Right atrium auricular region (tissue), 2 donors: ENCODE measurements around the gene RAPGEF1. TPM values are rescaled to one million over a fixed set of nuclear protein-coding genes. Genes with fewer than 3 reads are reported as not detected.

Experiments
- DNase-seq: peaks from one replicate; pipeline ENCODE4 v3.0.0-alpha.2; 2019; ENCODE audit warnings: low spot score
- H3K27ac ChIP-seq, 2 donors: fragments of 200-600 bp; sonication (generic); 1 replicate in 1 of 2; 2 replicates in 1 of 2; pipeline ENCODE4 v1.5.1; 2016 to 2019
- H3K27me3 ChIP-seq, 2 donors: fragments of 200-600 bp; sonication (generic); one replicate each; pipeline versions ENCODE4 v1.5.1 to v1.6.0; 2017 to 2019
- H3K36me3 ChIP-seq: fragments of 200-600 bp; sonication (generic); one replicate; pipeline ENCODE4 v1.5.1; 2016
- H3K4me1 ChIP-seq, 2 donors: fragments of 200-600 bp; sonication (generic); one replicate each; pipeline versions ENCODE4 v1.5.1 to v1.6.0; 2017 to 2019
- H3K4me3 ChIP-seq, 2 donors: fragments of 200-600 bp; sonication (generic); 1 replicate in 1 of 2; 2 replicates in 1 of 2; pipeline ENCODE4 v1.5.1; 2017 to 2019; ENCODE audit warnings: mild to moderate bottlenecking in 1 of 2, moderate library complexity in 1 of 2
- H3K9me3 ChIP-seq, 2 donors: fragments of 200-600 bp; sonication (generic); one replicate each; pipeline ENCODE4 v1.5.1; 2019
- total RNA-seq, 2 donors: library from RNA; depleted of rRNA; stranded (reverse); fragments of >200 nt; gene quantifications; one replicate each; pipeline ENCODE4 v1.1.0, GENCODE V29; 2016
- TF ChIP-seq, protein P1 (sequence below), 2 donors: fragments of 200-600 bp; sonication (generic); IDR thresholded peaks; one replicate each; pipeline ENCODE4 v1.5.1; 2019; ENCODE audit warnings: antibody characterized with exemption in 2 of 2

RAPGEF1 gene
- total RNA-seq, 2 donors from 2014 or later = 59.5 to 65.1 TPM

DNA sequence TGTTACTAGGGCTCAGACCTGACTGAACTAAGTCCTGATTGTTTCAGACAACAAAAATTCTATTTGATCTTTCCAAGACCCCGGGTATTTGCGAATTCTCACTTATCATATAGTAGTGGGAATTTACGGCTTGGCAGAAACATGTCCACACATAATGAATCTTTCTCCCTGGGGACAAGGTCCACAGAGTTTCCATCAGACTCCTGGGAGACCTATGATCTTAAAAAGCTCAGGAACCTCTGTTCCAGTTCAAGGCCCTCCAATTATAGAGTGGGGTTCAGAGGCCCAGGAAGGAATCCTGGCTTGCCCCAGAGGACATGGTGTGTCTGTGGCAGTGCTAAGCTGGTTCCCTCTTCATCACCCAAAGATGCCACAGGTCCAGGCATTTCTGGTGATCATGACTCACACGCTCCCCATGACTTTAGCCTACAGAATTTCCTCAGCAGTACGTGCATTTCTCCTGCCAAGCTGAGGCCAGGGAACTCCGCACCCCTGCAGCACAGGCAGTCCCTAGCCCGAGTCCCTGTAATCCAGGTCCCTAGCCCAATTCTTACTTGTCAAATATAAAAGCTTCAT, 12.6 kb downstream of the RAPGEF1 start:
- Histone ChIP-seq H3K27ac (peak overlapping the region in 1 of 2 donors; percentile 60), H3K4me3 (no peak overlapping the region), H3K36me3 (no peaks in the 10 kb centered on the region), H3K9me3 (no peaks in the 10 kb centered on the region), H3K27me3 (no peaks in the 10 kb centered on the region), H3K4me1 (peaks cover 0 to 88% of the 10 kb centered on the region in 2 donors)
- TF ChIP-seq, protein P1, sequence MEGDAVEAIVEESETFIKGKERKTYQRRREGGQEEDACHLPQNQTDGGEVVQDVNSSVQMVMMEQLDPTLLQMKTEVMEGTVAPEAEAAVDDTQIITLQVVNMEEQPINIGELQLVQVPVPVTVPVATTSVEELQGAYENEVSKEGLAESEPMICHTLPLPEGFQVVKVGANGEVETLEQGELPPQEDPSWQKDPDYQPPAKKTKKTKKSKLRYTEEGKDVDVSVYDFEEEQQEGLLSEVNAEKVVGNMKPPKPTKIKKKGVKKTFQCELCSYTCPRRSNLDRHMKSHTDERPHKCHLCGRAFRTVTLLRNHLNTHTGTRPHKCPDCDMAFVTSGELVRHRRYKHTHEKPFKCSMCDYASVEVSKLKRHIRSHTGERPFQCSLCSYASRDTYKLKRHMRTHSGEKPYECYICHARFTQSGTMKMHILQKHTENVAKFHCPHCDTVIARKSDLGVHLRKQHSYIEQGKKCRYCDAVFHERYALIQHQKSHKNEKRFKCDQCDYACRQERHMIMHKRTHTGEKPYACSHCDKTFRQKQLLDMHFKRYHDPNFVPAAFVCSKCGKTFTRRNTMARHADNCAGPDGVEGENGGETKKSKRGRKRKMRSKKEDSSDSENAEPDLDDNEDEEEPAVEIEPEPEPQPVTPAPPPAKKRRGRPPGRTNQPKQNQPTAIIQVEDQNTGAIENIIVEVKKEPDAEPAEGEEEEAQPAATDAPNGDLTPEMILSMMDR (IDR thresholded peaks at IDR 0.05) = no peak
- no peak for DNase-seq

DNA sequence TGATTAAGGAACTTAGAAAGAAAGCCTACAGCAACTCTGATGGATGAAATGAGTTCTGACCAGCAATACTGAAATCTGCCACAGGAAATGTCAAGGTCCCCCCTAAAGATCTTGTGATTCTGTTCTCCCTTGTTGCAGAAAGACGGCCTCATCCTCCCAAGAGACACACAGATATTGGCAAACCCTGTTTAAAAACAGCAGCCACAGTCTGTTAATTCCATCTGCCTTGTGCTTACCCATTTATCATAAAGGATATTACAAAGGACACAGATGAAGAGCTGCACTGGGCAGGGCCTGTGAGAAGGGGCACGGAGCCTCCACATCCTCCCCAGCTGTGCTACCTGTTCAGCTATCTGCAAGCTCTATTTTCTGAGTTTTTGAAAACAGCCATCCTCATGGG, 15.2 kb downstream of the RAPGEF1 start:
- TF ChIP-seq, protein P1 (IDR thresholded peaks at IDR 0.05) = no peak
- no peaks in the 10 kb centered on the region for H3K9me3 ChIP-seq
- no peak for DNase-seq
- H3K36me3 ChIP-seq = no peaks in the 10 kb centered on the region
- H3K27me3 ChIP-seq = no peaks in the 10 kb centered on the region
- H3K4me3 ChIP-seq = no peak overlapping the region
- H3K27ac ChIP-seq = no peak overlapping the region
- peaks cover 0 to 77% of the 10 kb centered on the region in 2 donors for H3K4me1 ChIP-seq

DNA sequence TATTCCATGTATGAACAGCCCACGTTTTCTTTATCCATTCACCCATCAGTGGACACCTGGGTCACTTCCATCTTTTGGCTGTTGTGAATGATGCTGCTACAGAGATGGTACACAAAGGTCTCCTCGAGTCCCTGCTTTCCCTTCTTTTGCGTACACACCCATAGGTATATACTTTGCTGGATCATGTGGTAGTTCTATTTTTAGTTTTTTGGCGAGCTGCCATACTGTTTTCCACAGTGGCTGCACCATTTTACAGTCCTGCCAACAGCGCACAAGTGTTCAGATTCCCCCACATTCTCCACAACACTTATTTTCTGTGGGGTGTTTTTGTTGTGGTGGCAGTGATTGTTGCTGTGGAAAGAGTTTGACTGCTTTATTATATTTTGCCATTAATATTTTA, 16.2 kb downstream of the RAPGEF1 start:
- H3K4me1 ChIP-seq = peaks cover 0 to 76% of the 10 kb centered on the region in 2 donors
- H3K9me3 ChIP-seq = no peaks in the 10 kb centered on the region
- H3K36me3 ChIP-seq = no peaks in the 10 kb centered on the region
- no peak overlapping the region for H3K4me3 ChIP-seq
- no peaks in the 10 kb centered on the region for H3K27me3 ChIP-seq
- TF ChIP-seq, protein P1 (IDR thresholded peaks at IDR 0.05) = no peak
- no peak for DNase-seq
- no peak overlapping the region for H3K27ac ChIP-seq

DNA sequence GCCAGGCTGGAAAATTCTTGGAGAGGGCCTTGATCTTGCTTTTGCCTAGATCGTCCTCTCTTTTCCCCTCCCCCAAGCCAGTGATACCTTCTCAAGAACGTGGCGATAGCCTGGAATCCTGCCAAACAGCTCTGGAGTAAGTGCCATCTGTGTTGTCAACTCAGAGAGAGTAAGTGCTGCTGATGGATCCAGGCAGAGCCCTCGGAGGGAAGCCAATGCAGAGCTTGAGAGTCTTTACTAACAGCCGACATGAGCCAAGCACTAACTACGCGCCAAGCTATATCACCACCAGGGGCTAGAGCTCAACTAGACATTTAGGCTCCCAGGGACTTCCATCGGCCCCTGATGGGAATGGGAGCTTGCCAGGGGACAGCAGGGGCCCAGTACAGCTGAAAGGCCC, 17.6 kb downstream of the RAPGEF1 start:
- peak overlapping the region; percentile 44 to 59 for H3K27ac ChIP-seq
- TF ChIP-seq, protein P1 (IDR thresholded peaks at IDR 0.05) = peak in 1 of 2 donors; percentile 24
- H3K4me3 ChIP-seq = no peak overlapping the region
- no peak for DNase-seq
- H3K4me1 ChIP-seq = peaks cover 0 to 76% of the 10 kb centered on the region in 2 donors
- no peaks in the 10 kb centered on the region for H3K27me3 ChIP-seq
- no peaks in the 10 kb centered on the region for H3K36me3 ChIP-seq
- no peaks in the 10 kb centered on the region for H3K9me3 ChIP-seq

DNA sequence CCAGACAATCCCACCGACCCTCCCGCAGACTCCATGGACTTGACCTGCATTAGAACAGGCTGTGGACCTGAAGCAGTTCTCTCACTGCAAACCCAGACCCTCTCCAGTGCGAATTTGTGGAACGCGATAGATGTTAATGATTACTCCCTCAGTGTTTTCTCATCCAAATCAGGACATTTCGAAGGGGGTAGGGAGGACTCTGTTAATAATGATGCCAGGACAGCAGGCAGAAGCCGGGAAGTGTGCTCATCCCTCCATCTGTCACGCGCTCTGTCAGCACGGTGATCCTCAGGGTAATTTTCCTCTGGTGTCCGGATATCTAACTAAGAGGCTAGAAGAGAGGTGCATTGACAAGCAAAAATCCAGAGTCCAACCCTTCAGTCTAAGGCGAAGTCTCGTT, 18.8 kb downstream of the RAPGEF1 start:
- TF ChIP-seq, protein P1 (IDR thresholded peaks at IDR 0.05) = no peak
- Histone ChIP-seq H3K27ac (no peak overlapping the region), H3K9me3 (no peaks in the 10 kb centered on the region), H3K27me3 (no peaks in the 10 kb centered on the region), H3K36me3 (no peaks in the 10 kb centered on the region), H3K4me1 (peaks cover 0 to 79% of the 10 kb centered on the region in 2 donors), H3K4me3 (no peak overlapping the region)
- DNase-seq = no peak

DNA sequence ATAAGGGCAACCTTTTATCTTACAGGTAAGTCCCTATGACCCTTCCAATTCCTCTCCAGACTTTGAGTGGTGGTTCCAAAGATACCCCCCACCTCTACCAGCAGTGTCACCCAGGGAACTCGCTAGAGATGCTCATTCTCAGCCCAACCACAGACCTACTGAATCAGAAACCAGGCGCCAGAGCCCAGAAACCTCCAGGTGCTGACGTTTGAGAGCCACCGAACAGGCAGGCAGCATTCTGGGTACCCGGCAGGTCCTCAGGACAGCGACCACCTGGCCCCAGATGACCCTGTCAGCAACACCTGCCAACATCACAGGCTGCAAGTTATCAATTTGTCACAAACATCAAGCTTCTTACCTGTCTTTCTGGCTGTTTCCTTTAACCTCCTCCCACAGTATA, 19.5 kb downstream of the RAPGEF1 start:
- no peaks in the 10 kb centered on the region for H3K9me3 ChIP-seq
- DNase-seq = no peak
- no peaks in the 10 kb centered on the region for H3K27me3 ChIP-seq
- H3K27ac ChIP-seq = no peak overlapping the region
- no peaks in the 10 kb centered on the region for H3K36me3 ChIP-seq
- peaks cover 0 to 80% of the 10 kb centered on the region in 2 donors for H3K4me1 ChIP-seq
- TF ChIP-seq, protein P1 (IDR thresholded peaks at IDR 0.05) = no peak
- H3K4me3 ChIP-seq = no peak overlapping the region
